Measurements from ENCODE around the gene RAB33B. TPM values are rescaled to one million over a fixed set of nuclear protein-coding genes. Genes with fewer than 3 reads are reported as not detected.

RAB33B gene
- 2.7 and 2.8 TPM in 2 replicates for total RNA-seq (2014; rRNA removed; shearing (Covaris generic))

DNA sequence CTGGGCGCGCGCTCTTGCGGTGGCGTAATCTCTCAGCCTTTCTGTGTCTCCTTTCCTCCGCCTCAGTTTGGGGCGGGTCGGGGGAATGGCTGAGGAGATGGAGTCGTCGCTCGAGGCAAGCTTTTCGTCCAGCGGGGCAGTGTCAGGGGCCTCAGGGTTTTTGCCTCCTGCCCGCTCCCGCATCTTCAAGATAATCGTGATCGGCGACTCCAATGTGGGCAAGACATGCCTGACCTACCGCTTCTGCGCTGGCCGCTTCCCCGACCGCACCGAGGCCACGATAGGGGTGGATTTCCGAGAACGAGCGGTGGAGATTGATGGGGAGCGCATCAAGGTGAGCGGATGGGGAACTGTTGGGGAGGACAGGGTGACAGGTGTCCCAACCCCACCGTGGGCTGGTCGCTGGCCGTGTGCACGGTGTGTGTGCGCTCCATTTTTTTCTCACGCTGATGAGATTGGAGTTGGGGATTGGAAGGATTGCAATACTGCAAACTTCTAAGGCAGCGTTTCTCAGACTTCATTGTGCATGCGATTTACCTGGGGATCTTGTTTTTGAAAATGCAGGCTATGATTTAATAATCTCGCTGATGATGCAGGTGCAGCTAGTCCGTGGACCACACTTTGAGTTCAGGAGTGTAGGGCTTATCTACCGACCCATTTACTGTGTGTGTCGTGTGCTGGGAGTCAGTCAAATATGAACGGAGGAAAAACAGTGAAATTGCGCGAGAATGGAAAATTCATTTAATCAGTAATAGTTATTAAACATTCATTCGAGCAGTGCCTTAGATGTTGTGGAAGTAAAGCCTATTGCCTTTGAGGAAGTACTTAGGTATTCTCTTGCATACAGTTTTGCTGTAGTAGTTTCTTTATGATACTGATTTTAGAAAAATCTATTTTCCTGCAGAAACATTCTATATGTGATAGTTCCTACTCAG lies at the start of gene RAB33B:
RAB33B (plus strand) TSS at position 11 of the 935 bp plus-strand sequence; CDS start at position 86, 75 bp downstream.

Small RNA genes within 50 kb of the gene (small RNA-seq; reads per million reads assigned to genes)
- not detected for gene RF01225

Other genes with a start within 250 kb of the RAB33B start
- gene MGARP, start 173.9 kb upstream of the RAB33B start, total RNA-seq (2014; rRNA removed; shearing (Covaris generic)) = 0.11 TPM in 1 of 2 replicates, not detected in the other
- gene NAA15, start 152.6 kb upstream of the RAB33B start, total RNA-seq (2014; rRNA removed; shearing (Covaris generic)) = 36.1 and 39.8 TPM in 2 replicates
- gene NDUFC1, start 151.6 kb upstream of the RAB33B start, total RNA-seq (2014; rRNA removed; shearing (Covaris generic)) = 62.3 and 68.9 TPM in 2 replicates
- 21.4 and 26.4 TPM in 2 replicates for gene SETD7, start 102.1 kb downstream of the RAB33B start, total RNA-seq (2014; rRNA removed; shearing (Covaris generic))
- 12.3 and 16.9 TPM in 2 replicates for gene MGST2, start 211.7 kb downstream of the RAB33B start, total RNA-seq (2014; rRNA removed; shearing (Covaris generic))

Data from A375 (cell line).